GM12878 (cell line): ENCODE results near the gene SLC45A2.

ENCODE experiments used
- ATF7 ChIP-seq: fragments of 450-650 bp; IDR thresholded peaks from 2 replicates; pipeline ENCODE4 v1.6.1; 2016; ENCODE audit warnings: low read depth, mild to moderate bottlenecking
- CHD2 ChIP-seq: IDR thresholded peaks from 2 replicates; pipeline ENCODE4 v1.6.1; 2011; ENCODE audit warnings: low read depth, low read length, improper control_type of control experiment, borderline replicate concordance
- JUND ChIP-seq: IDR thresholded peaks from 2 replicates; pipeline ENCODE4 v1.6.1; 2012; ENCODE audit warnings: low read depth, mild to moderate bottlenecking, low read length, improper control_type of control experiment, moderate library complexity
- MEF2A ChIP-seq: IDR thresholded peaks from 2 replicates; pipeline ENCODE4 v1.6.1; 2011; ENCODE audit warnings: low read depth, mild to moderate bottlenecking, low read length, moderate library complexity; ENCODE audit not compliant: insufficient read depth
- POLR2AphosphoS5 ChIP-seq: IDR thresholded peaks from 2 replicates; pipeline ENCODE4 v1.6.1; 2011; ENCODE audit warnings: mild to moderate bottlenecking, low read length, inconsistent platforms
- SRF ChIP-seq, 2 experiments: IDR thresholded peaks; 2 replicates each; pipeline ENCODE4 v1.6.1; 2011; ENCODE audit warnings: low read depth in 2 of 2, low read length in 2 of 2, mild to moderate bottlenecking in 1 of 2, moderate library complexity in 1 of 2
- TAF1 ChIP-seq: IDR thresholded peaks from 2 replicates; pipeline ENCODE4 v1.6.1; 2011; ENCODE audit warnings: mild to moderate bottlenecking, low read depth, low read length, borderline replicate concordance
- YBX1 ChIP-seq: fragments of 450-650 bp; IDR thresholded peaks from 2 replicates; pipeline ENCODE4 v1.6.1; 2016; ENCODE audit warnings: antibody characterized with exemption
- ZNF384 ChIP-seq: IDR thresholded peaks from 2 replicates; pipeline ENCODE4 v1.6.1; 2012; ENCODE audit warnings: low read depth, mild to moderate bottlenecking, low read length, improper control_type of control experiment, borderline replicate concordance
- TF ChIP-seq, protein P1 (sequence below): IDR thresholded peaks from 2 replicates; pipeline ENCODE4 v1.6.1; 2012; ENCODE audit warnings: low read depth, low read length, improper control_type of control experiment

DNA sequence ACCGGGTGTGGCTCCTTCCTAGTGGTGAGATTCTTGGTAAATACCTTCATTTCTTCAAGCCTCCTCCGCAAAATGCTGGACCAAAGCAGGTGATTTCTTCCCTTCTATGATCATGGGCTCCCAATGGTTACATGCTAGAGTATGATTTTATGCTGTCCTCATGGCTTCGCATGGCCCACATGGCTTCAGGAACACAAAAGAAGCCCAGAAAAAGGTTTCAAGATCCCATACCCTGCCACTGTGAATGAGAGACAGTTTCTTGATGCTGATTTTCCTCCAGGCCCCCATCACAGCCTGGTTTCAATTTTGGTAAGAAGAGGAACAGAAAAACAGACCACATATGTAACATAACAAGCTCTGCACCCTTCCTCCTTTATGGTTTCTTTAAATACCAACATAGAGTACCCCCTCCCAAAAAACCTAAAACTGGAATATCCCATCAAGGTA is 50.7 kb downstream of the SLC45A2 start:
- TF ChIP-seq ZNF384 (no peak), CHD2 (peak; percentile 58; the same call in 1 of the 2 replicates), JUND (peak; percentile 71; the same call in 1 of the 2 replicates), SRF (IDR thresholded peaks at IDR 0.05; ENCODE audit: low read depth in 2 of 2, low read length in 2 of 2) (0 out of 4 replicates have a peak, but pooled peaks of 1 of the 2 experiments have one; percentile 55), TAF1 (peak; percentile 51; the same call in 1 of the 2 replicates), YBX1 (no peak), MEF2A (peak; percentile 83; the same call in 1 of the 2 replicates), ATF7 (peak; percentile 47; the same call in 1 of the 2 replicates), POLR2AphosphoS5 (no peak)
- TF ChIP-seq, protein P1, sequence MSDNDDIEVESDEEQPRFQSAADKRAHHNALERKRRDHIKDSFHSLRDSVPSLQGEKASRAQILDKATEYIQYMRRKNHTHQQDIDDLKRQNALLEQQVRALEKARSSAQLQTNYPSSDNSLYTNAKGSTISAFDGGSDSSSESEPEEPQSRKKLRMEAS, result peak; percentile 62; the same call in 1 of the 2 replicates
